Common myeloid progenitor, CD34-positive (primary cell): ENCODE data around the gene CAPN5.

Experiments used
- CTCF ChIA-PET: fragments of 350-600 bp; sonication (Branson Sonifier 250); formaldehyde crosslinking; loops from one replicate; lab custom pipeline; 2021; ENCODE audit warnings: antibody characterized with exemption; lab: Charles Lee
- POLR2A ChIA-PET: fragments of 350-600 bp; sonication (Branson Sonifier 250); formaldehyde crosslinking; loops from one replicate; lab custom pipeline; 2021; ENCODE audit warnings: antibody characterized with exemption; lab: Charles Lee
- DNase-seq, 3 donors: peaks; one replicate each; pipeline versions ENCODE4 v3.0.0 to v3.0.0-alpha.2; 2013
- H3K27ac ChIP-seq, 2 experiments: 1 replicate in 1 of 2; 2 replicates in 1 of 2; pipeline ENCODE4 v1.7.0; 2013; ENCODE audit warnings: inconsistent platforms in 2 of 2, low read length in 2 of 2, mild to moderate bottlenecking in 2 of 2, low read depth in 1 of 2, moderate library complexity in 1 of 2; ENCODE audit not compliant: severe bottlenecking in 2 of 2, insufficient read depth in 1 of 2, poor library complexity in 1 of 2
- H3K27me3 ChIP-seq, 5 experiments: replicated peaks in 2 of 5; 1 replicate in 3 of 5; 2 replicates in 2 of 5; pipeline versions ENCODE4 v1.6.1 to v1.7.0; 2013; ENCODE audit warnings: low read length in 4 of 5, mild to moderate bottlenecking in 2 of 5, moderate library complexity in 2 of 5, inconsistent platforms in 1 of 5; ENCODE audit not compliant: insufficient read depth in 5 of 5, control insufficient read depth in 4 of 5
- H3K36me3 ChIP-seq, 4 experiments: 1 replicate in 2 of 4; 2 replicates in 2 of 4; pipeline versions ENCODE4 v1.6.1 to v1.7.0; 2013; ENCODE audit warnings: low read length in 3 of 4, control low read depth in 1 of 4, mild to moderate bottlenecking in 1 of 4; ENCODE audit not compliant: control insufficient read depth in 4 of 4, insufficient read depth in 4 of 4
- H3K4me1 ChIP-seq, 4 experiments: 1 replicate in 3 of 4; 2 replicates in 1 of 4; pipeline versions ENCODE4 v1.6.1 to v1.7.1; 2013; ENCODE audit warnings: low read length in 3 of 4, mild to moderate bottlenecking in 3 of 4, control low read depth in 1 of 4, inconsistent platforms in 1 of 4, moderate library complexity in 1 of 4; ENCODE audit not compliant: control insufficient read depth in 4 of 4, insufficient read depth in 4 of 4; ENCODE audit errors: control extremely low read depth in 1 of 4
- H3K4me3 ChIP-seq, 7 experiments: 1 replicate in 4 of 7; 2 replicates in 3 of 7; pipeline versions ENCODE4 v1.5.1 to v1.7.0; 2013; ENCODE audit warnings: mild to moderate bottlenecking in 7 of 7, low read length in 6 of 7, moderate library complexity in 6 of 7, inconsistent platforms in 2 of 7, low read depth in 2 of 7, control low read depth in 1 of 7; ENCODE audit not compliant: insufficient read depth in 4 of 7, control insufficient read depth in 1 of 7; ENCODE audit errors: extremely low read depth in 1 of 7
- H3K9me3 ChIP-seq, 5 experiments: 1 replicate in 4 of 5; 2 replicates in 1 of 5; pipeline versions ENCODE4 v1.6.1 to v1.7.1; 2013; ENCODE audit warnings: low read length in 4 of 5, mild to moderate bottlenecking in 2 of 5, inconsistent platforms in 1 of 5, low read depth in 1 of 5, moderate library complexity in 1 of 5; ENCODE audit not compliant: control insufficient read depth in 4 of 5, insufficient read depth in 2 of 5; ENCODE audit errors: control extremely low read depth in 1 of 5
- WGBS: methylation state at CpG from one replicate; pipeline ENCODE4 v1.1.5; 2013; ENCODE audit not compliant: insufficient coverage; 5-methylcytosine and 5-hydroxymethylcytosine counted together

CAPN5 gene

GRCh38 chr11:77026743-77027142 lies 40.0 kb upstream of the CAPN5 start:
- Histone ChIP-seq H3K27me3 (peaks cover 0 to 7% (median 2%) of the 10 kb centered on the region in 5 experiments), H3K9me3 (no peaks in the 10 kb centered on the region), H3K36me3 (peaks cover 0 to 3% (median 0%) of the 10 kb centered on the region in 4 experiments), H3K27ac (no peak overlapping the region), H3K4me1 (no peaks in the 10 kb centered on the region), H3K4me3 (no peak overlapping the region)
- ChIA-PET POLR2A (no interaction called here), CTCF (interaction anchor here (0.7 to 1.5 kb wide), 4 partner anchors 8 to 66 kb away, joined by 3 to 6 read pairs (median 3); no protein-coding TSS in a partner anchor)
- no peak for DNase-seq
- WGBS = 100% methylated on average over 2 of the region's 2 CpGs

- no CpG with 5 or more reads among the region's 1 CpG for WGBS
- POLR2A ChIA-PET = no interaction called here
Observed at GRCh38 chr11:77027275-77027674, 39.5 kb upstream of the CAPN5 start.

GRCh38 chr11:77029829-77030228 lies 36.9 kb upstream of the CAPN5 start:
- Histone ChIP-seq H3K27me3 (peaks cover 0 to 7% (median 2%) of the 10 kb centered on the region in 5 experiments), H3K4me3 (no peak overlapping the region), H3K27ac (no peak overlapping the region), H3K9me3 (no peaks in the 10 kb centered on the region), H3K36me3 (no peaks in the 10 kb centered on the region), H3K4me1 (peaks cover 0 to 10% (median 2%) of the 10 kb centered on the region in 4 experiments)
- ChIA-PET CTCF (no interaction called here), POLR2A (no interaction called here)
- WGBS = 89% methylated on average over 7 of the region's 7 CpGs
- DNase-seq = no peak

More at GRCh38 chr11:77027275-77027674, 39.5 kb upstream of the CAPN5 start:
- peaks cover 0 to 1% (median 0%) of the 10 kb centered on the region in 4 experiments for H3K36me3 ChIP-seq
- CTCF ChIA-PET = interaction anchor here (0.7 to 1.5 kb wide), 4 partner anchors 9 to 65 kb away, joined by 3 to 6 read pairs (median 3); no protein-coding TSS in a partner anchor
- DNase-seq = no peak
- no peaks in the 10 kb centered on the region for H3K4me1 ChIP-seq
- H3K27me3 ChIP-seq = peaks cover 0 to 7% (median 2%) of the 10 kb centered on the region in 5 experiments
- H3K9me3 ChIP-seq = no peaks in the 10 kb centered on the region
- H3K27ac ChIP-seq = no peak overlapping the region
- H3K4me3 ChIP-seq = no peak overlapping the region

- H3K4me3 ChIP-seq = no peak overlapping the region
- CTCF ChIA-PET = interaction anchor here (1.2 to 1.3 kb wide), 2 partner anchors 9 to 10 kb away, joined by 3 read pairs; no protein-coding TSS in a partner anchor
- H3K9me3 ChIP-seq = no peaks in the 10 kb centered on the region
- no peak overlapping the region for H3K27ac ChIP-seq
- WGBS = 90% methylated on average over 12 of the region's 12 CpGs
- POLR2A ChIA-PET = no interaction called here
- DNase-seq = no peak
- H3K36me3 ChIP-seq = no peaks in the 10 kb centered on the region
- peaks cover 0 to 7% (median 2%) of the 10 kb centered on the region in 5 experiments for H3K27me3 ChIP-seq
- H3K4me1 ChIP-seq = peaks cover 0 to 10% (median 2%) of the 10 kb centered on the region in 4 experiments
Observed at GRCh38 chr11:77030834-77031414, 35.8 kb upstream of the CAPN5 start.

- Histone ChIP-seq H3K4me1 (peaks cover 0 to 10% (median 2%) of the 10 kb centered on the region in 4 experiments), H3K27ac (no peak overlapping the region), H3K36me3 (no peaks in the 10 kb centered on the region), H3K27me3 (peaks cover 0 to 7% (median 3%) of the 10 kb centered on the region in 5 experiments), H3K4me3 (no peak overlapping the region), H3K9me3 (no peaks in the 10 kb centered on the region)
- POLR2A ChIA-PET = no interaction called here
- CTCF ChIA-PET = interaction anchor here (1.0 to 2.1 kb wide), 3 partner anchors 16 to 112 kb away, joined by 3 to 4 read pairs (median 4); no protein-coding TSS in a partner anchor
- WGBS = no CpG with 5 or more reads among the region's 3 CpGs
- DNase-seq = no peak
Observed at GRCh38 chr11:77031599-77031998, 35.2 kb upstream of the CAPN5 start.

- no peak for DNase-seq
- 100% methylated on average over 2 of the region's 2 CpGs for WGBS
- H3K36me3 ChIP-seq = no peaks in the 10 kb centered on the region
- peaks cover 0 to 25% (median 9%) of the 10 kb centered on the region in 5 experiments for H3K27me3 ChIP-seq
- ChIA-PET CTCF (interaction anchor here (1.1 to 3.7 kb wide), 4 partner anchors 10 to 116 kb away, joined by 3 to 15 read pairs (median 5); no protein-coding TSS in a partner anchor), POLR2A (no interaction called here)
- H3K4me1 ChIP-seq = peaks cover 0 to 17% (median 10%) of the 10 kb centered on the region in 4 experiments
- peaks cover 0 to 1% (median 0%) of the 10 kb centered on the region in 5 experiments for H3K9me3 ChIP-seq
- H3K4me3 ChIP-seq = no peak overlapping the region
- no peak overlapping the region for H3K27ac ChIP-seq
Observed at GRCh38 chr11:77035039-77035438, 31.7 kb upstream of the CAPN5 start.

GRCh38 chr11:77035580-77035979 lies 31.2 kb upstream of the CAPN5 start:
- Histone ChIP-seq H3K27me3 (peaks cover 0 to 30% (median 12%) of the 10 kb centered on the region in 5 experiments), H3K9me3 (peaks cover 0 to 7% (median 0%) of the 10 kb centered on the region in 5 experiments), H3K36me3 (no peaks in the 10 kb centered on the region), H3K4me3 (no peak overlapping the region), H3K27ac (no peak overlapping the region), H3K4me1 (peaks cover 0 to 19% (median 12%) of the 10 kb centered on the region in 4 experiments)
- WGBS = 86% methylated on average over 1 of the region's 5 CpGs
- ChIA-PET POLR2A (no interaction called here), CTCF (interaction anchor here (1.2 to 3.7 kb wide), 4 partner anchors 10 to 117 kb away, joined by 3 to 15 read pairs (median 5); no protein-coding TSS in a partner anchor)
- DNase-seq = no peak
